Activated T-cell treated with anti-CD3 and anti-CD28 coated beads for 1 hour (primary cell): ENCODE measurements around the gene KRTAP10-12.

ENCODE experiments used
- DNase-seq: peaks from one replicate; pipeline ENCODE4 v3.0.0-alpha.2; 2020; ENCODE audit warnings: low read depth

Gene KRTAP10-12

GRCh38 chr21:44699502-44700001 lies 2.6 kb downstream of the KRTAP10-12 start:
- DNase-seq, result no peak

- no peak for DNase-seq
Measured at GRCh38 chr21:44700101-44701022, 3.4 kb downstream of the KRTAP10-12 start.

DNA sequence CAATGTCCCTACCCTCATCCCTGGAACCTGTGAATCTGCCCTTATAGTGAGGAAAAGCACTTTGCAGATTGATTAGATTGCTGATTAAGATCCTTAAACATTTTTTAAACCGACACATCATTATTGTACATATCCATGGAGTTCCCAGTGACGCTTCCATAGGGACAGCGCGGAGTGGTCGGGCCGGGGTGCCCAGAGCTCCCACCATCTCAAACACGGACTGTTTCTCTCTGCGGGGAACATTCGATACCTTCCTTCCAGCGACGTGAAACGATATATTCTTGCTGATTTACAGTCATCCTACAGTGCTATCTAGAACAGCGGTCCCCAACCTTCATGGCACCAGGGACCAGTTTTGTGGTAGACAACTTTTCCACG lies 4.0 kb downstream of the KRTAP10-12 start:
- no peak for DNase-seq

DNA sequence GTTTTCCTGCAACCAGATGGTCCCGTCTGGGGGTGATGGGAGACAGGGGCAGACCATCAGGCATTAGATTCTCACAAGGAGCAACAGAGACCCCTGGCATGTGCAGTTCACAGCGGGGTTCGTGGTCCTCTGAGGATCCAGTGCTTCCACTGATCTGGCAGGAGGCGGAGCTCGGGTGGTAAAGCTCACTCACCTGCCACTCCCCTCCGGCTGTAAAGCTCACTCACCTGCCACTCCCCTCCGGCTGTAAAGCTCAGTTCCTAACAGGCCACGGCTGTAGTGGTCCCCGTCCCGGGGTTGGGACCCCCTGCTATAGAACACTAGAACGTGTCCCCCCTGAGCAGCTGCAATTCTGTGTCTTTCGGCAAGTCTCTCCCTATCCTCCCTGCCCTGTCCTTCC lies 4.6 kb downstream of the KRTAP10-12 start:
- DNase-seq, result no peak

GRCh38 chr21:44702111-44702972 lies 5.4 kb downstream of the KRTAP10-12 start:
- DNase-seq, result no peak

GRCh38 chr21:44702973-44703730 lies 6.2 kb downstream of the KRTAP10-12 start:
- no peak for DNase-seq

- DNase-seq, result no peak
Measured at GRCh38 chr21:44703731-44704635, 7.0 kb downstream of the KRTAP10-12 start.

DNA sequence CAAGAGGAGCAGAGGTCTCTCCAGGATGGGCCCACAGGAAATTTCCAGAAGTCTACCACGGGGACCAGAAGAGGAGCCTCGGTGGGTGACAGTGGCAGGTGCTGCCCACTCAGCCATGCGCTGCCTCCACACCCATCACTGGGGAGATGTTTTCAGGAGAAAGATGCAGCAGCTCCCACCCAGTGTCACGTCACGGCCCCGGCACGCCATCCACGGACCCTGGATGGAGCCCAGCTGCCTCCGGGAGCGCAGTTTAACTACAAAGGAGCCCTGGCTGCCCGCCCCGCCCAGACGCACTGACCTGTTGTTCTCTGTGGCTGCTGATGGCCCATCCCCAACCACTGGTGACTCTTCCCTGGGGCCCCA lies 7.6 kb downstream of the KRTAP10-12 start:
- no peak for DNase-seq

- DNase-seq, result no peak
Measured at GRCh38 chr21:44706026-44706705, 9.2 kb downstream of the KRTAP10-12 start.

DNA sequence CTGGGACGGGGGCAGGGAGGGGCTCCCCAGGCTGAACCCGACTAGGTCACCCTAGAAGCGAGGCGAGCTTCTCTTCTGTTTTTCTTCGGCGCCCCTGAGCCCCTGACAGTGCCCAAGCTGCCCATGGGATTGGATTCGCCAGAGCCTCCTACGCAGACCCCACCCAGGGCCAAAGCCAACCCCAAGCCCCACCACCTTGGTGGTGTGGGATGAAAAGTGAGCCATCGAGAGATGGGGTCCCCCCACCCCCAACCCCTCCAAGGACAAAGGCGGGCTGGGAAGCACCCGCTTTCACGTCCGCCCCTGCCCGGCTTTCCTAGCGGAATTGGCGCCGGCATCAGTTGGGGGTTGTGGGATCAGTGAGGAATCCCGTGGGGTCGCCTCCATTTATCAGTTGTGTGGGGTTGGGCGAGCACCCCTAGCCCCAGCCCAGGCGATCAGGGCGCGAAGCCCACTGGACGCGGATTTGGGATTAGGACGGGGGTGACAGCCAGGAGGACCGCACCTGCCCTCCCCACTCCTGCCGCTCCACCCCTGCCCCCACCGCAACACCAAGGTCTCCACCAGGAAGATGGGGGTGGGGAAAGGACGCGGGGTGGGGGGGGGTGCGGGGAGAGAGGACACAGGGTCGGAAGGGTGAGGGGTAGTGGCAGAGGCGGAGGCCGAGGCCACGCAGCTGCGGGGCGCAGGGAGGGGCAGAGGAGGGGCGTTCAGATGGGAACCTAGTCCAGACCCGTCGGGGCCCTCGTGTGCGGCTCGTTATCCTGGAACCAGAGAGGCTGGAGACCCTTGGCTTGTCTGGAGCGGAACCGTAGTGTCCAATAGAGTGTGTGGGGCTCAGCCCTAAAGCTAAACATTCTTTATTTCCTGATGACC lies 10.0 kb downstream of the KRTAP10-12 start:
- DNase-seq, result no peak

DNA sequence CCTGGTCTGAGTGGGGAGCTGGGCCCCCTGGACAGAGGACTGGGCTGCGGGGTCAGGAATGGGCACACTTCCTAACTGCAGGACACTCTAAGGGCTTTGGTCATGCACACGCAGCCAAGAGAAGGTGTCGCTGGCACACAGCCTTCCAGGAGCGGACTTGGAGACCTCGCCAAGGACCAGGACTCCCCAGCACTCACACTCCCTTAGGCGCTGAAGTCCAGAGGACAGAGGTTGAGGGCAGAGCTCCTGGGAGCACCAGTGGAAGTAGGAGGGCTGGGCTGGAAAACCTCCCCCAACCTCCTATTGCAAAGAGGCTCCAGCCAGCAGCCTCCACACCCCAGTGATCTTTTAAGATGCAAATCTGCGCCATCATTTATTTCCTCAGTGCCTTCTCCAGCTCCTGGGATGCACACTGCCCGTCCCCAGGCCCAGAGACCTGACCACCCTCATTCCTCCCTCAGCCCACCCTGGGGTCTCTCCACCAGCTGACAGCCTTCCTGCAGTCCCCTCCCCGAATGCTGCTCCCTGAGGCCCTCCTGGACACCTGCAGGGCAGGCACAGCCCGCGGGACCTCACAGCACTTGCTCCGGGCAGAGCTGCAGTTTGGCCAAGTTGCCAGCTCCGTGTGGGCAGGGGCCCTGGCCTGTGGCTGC lies 11.4 kb downstream of the KRTAP10-12 start:
- no peak for DNase-seq

DNA sequence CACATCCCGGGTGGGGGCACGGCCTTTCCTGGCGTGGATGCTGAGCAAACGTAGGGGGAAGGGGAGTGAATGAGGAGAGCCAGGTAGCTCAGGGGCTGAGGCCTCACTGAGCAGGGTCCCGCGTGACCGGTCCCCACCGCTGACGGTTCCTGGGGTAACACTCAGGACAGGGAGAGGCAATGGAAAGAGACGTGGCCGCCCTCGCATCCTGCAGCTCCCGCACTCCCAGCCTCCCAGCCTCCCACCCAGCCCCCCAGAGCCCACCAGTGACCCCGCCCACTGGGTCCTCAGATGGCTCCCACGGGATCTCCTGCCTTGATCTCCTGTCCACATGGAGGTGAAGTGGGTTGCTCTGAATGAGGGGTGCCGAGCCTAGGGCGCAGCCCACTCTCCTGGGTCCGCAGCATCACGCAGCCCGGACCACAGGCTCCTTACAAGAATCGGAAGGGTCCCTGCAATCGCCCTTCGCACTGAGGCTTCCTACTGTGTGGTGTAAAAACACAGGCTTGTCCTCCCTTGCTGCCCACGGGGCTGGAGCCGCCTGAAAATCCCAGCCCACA lies 12.0 kb downstream of the KRTAP10-12 start:
- DNase-seq, result no peak

DNA sequence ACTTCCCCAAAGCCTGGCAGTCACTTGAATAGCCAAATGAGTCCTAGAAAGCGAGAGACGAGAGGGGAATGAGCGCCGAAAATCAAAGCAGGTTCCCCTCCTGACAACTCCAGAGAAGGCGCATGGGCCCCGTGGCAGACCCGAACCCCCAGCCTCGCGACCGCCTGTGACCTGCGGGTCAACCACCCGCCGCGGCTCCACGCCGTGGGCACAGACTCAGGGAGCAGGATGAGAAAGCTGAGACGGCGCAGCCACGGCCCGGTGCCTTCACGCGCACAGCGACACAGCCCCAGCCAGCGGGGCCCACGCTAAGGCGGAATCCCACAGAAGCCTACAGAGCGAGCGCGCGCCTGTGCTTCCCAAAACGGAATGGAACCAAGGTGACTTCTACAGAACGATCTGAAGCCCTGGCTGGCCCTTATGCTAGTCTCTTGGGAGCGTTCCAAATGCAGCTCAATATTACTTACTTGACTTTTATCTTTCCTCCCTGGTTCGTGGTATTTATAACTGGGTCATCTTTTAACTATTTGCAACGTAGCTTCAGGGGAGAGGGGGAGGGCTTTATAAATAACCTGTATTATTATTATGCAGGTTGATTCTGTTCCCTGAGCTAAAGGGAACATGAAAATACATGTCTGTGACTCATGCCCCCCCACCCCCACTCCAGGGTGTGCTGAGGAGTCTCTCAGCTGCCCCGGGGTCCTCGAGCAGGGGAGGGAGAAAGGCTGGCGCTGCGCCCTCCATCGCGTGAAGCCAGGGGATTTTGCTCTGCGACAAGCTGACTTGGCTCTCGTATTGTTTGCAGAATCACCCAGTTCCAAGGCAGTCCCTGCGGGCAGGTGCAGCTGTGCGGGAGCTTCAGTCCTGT lies 12.7 kb downstream of the KRTAP10-12 start:
- no peak for DNase-seq

- DNase-seq, result no peak
Measured at GRCh38 chr21:44710294-44710665, 13.3 kb downstream of the KRTAP10-12 start.

DNA sequence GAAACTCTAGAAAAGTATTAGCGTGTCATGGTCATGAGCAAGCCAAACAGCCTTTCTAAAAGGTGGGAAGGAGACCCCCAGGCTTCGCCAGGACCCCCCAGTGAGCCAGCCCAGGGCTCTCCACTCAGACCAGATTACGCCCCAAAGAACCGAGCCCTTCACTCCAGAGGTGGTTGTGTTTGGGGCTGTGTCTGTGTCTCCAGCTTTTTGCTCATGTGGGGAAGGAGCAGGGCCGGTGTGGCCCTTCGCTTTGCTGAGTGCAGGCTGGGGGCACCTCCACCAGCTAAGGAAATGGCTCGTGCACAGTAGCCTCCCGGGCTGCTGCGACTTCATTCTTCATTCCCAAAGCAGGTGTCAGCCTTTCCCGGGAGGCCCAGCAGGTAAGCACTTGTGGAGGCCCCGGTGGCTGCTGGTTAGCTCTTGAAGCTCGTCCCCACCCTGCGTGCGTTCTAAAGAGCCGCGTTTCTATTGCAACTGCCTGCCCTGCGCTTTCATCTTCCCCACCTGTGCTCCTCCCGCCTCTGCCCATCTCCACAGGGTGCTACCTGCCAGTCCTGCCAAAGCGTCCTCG lies 13.9 kb downstream of the KRTAP10-12 start:
- DNase-seq, result no peak

DNA sequence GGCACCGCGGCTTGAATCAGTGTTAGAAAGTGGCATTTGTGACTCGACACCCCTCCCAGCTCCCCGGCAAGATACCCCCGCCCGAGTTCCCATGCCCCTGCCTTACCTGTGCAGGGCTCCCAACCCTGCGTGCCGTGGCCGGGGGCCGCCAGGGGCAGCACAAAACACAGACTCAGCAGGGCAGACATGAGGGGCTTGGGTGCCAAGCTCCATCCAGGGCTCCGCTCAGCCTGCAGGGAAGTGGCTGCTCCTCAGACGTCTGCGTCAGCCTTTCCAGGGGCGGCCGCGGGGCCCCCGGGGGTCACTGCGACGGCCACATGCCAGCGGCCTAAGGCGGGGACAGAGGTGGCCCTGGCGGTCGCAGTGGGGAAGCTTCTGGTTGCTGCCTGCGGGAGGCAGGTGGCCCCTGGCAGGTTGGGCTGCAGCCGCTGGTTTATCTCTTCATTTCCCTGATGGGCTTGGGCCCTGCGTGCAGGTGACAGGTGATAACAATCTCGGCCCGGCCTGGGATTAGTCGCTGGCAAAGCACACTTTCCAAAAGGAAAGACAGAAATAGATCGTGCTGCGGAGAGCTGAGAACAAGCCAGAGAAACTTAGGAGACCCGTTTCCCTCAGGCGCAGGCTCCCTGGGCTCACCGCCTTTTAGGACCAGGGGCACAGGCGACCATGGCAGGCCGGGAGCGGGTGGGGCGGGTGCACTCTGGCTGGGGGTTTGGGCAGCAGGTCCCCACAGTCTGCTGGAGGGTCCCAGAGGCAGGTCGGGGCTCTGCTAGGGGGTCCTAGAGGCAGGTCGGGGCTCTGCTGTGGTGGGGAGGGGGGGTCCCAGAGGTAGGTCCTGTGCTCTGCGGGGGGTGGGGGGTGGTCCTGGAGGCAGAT lies 14.6 kb downstream of the KRTAP10-12 start, which contains the start of gene TSPEAR:
Gene TSPEAR (minus strand): TSS at position 246 of the 876 bp plus-strand sequence. CDS start 58 bp downstream, at position 188.
- DNase-seq, result no peak
